GM10266 (cell line): ENCODE results near the gene AMPH.

Experiments
- DNase-seq: peaks from one replicate; pipeline ENCODE4 v3.0.0; 2012; ENCODE audit errors: extremely low spot score
- TF ChIP-seq, protein P1 (sequence below): IDR thresholded peaks from 2 replicates; pipeline ENCODE4 v1.5.1; 2012; ENCODE audit warnings: mild to moderate bottlenecking, low read depth; ENCODE audit not compliant: control insufficient read depth, insufficient read depth; ENCODE audit errors: missing control alignments

AMPH gene

DNA sequence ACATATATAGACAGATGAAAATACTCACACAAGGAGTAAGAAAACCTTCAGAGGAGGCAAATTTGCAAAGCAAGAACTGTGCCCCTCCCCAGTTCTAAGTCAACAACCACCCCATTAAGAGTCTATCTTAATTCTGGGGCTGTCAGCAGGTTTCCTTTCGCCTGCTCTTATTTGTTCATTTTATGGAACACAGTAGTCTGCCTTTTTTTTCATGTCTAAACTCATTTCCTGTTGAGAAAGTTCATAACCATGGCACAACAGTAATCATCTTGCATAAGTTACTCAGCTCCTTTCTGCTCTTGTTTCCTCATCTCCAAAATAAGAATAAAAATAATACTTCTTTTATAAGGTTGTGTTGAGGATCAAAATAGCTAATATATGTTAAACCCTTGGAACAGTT, 25.8 kb upstream of the AMPH start:
- TF ChIP-seq, protein P1, sequence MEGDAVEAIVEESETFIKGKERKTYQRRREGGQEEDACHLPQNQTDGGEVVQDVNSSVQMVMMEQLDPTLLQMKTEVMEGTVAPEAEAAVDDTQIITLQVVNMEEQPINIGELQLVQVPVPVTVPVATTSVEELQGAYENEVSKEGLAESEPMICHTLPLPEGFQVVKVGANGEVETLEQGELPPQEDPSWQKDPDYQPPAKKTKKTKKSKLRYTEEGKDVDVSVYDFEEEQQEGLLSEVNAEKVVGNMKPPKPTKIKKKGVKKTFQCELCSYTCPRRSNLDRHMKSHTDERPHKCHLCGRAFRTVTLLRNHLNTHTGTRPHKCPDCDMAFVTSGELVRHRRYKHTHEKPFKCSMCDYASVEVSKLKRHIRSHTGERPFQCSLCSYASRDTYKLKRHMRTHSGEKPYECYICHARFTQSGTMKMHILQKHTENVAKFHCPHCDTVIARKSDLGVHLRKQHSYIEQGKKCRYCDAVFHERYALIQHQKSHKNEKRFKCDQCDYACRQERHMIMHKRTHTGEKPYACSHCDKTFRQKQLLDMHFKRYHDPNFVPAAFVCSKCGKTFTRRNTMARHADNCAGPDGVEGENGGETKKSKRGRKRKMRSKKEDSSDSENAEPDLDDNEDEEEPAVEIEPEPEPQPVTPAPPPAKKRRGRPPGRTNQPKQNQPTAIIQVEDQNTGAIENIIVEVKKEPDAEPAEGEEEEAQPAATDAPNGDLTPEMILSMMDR, result no peak
- no peak for DNase-seq

DNA sequence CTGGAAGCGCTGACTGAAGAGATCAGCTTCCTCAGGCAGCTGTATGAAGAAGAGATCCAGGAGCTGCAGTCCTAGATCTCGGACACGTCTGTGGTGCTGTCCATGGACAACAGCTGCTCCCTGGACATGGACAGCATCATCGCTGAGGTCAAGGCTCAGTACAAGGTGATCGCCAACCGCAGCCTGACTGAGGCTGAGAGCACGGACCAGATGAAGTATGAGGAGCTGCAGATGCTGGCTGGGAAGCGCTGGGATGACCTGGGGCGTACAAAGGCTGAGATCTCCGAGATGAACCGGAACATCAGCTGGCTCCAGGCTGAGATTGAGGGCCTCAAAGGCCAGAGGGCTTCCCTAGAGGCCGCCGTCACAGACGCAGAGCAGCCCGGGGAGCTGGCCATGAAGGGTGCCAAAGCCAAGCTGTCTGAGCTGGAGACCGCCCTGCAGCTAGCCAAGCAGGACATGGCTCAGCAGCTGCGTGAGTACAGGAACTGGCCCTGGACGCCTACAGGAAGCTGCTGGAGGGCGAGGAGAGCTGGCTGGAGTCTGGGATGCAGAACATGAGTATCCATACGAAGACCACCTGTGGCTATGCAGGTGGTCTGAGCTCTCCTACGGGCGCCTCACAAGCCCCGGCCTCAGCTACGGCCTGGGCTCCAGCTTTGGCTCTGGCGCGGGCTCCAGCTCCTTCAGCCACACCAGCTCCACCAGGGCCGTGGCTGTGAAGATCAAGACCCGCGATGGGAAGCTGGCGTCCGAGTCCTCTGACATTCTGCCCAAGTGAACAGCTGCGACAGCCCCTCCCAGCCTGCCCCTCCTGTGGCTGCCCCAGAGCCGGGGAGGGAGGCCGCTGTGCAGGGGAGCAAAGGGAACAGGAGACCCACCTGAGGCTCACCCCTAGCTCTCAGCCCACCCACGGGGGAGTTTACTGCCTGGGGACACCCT, 24.9 kb upstream of the AMPH start:
- DNase-seq, result no peak
- TF ChIP-seq, protein P1, result no peak

DNA sequence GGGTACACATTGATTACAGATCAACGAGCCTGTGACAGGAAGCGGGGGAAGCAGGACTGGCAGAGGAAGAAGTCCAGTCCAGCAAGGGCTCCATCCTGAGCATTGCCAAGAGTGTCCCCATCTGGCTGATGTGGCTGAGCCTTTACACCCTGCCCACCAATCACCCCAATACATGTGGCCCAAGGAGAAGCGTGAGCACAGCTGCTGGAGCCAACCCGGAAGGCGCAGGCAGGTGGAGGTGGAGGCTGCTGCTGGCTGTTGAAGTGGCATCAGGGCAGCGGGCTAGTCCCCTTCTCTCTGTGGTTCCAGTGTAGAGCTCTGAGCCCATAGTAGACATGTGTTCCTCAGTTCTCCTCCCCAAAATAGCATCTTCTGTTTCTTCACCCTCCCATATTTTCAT, 6.8 kb upstream of the AMPH start:
- no peak for DNase-seq
- TF ChIP-seq, protein P1, result no peak

DNA sequence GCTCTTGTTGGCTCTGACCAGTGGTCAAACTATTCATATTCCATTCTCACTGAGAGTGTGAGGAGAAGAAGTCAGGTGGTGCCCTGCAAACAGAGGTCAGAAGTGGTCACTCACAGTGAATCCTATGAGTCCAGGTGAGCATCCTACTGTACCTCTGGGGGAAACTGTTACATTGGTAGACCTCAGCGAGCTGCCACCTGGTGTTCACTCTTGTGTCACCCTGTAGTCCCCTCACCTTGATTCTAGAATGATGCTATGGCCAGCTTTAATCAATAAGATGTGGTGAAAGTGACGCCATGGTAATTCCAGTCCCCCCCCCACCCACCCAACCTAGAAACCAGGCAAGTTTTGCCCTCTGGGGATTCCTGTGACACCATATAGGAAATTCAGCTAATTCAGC, 1.2 kb upstream of the AMPH start:
- TF ChIP-seq, protein P1, result no peak
- no peak for DNase-seq

DNA sequence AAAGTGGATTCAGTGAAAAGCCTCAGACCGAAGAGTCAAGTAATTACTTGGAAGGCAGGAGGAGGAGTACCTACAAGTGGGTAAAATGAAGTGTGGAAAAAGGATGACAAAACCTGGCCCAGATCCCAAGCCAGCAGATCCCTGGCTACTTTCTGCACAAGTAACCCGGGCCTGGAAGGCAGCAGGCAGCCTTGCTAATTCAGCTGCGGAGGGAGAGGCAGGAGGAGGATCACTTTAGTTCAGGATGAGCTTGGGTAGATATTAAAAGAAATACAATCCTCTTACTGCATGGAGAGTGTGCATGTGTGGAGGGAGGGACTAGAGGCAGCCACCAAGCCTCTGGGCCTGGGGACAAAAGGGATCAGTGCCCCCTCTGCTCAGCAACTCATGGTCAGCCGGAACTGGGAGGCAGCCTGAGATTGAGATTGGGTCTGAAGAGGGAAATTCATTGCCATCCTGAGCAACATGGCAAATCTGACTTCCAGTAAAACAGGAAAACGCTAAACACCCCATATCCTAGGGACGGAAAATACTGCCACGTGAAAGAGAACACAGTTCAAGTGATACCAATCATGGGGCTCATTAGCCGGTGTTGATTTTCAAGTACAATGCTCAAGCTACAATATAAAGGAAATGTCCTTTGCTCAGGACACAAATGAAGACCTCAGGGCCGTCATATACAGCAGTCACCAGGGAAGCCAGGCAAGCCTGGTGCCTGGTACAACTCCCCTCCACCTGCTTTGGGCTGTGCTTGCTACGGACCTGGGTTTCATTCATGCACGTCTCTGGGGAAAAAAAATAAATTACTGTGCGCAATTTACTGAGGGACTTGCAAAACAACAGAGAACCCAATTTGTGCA, 1.3 kb downstream of the AMPH start:
- DNase-seq, result no peak
- TF ChIP-seq, protein P1, result no peak

DNA sequence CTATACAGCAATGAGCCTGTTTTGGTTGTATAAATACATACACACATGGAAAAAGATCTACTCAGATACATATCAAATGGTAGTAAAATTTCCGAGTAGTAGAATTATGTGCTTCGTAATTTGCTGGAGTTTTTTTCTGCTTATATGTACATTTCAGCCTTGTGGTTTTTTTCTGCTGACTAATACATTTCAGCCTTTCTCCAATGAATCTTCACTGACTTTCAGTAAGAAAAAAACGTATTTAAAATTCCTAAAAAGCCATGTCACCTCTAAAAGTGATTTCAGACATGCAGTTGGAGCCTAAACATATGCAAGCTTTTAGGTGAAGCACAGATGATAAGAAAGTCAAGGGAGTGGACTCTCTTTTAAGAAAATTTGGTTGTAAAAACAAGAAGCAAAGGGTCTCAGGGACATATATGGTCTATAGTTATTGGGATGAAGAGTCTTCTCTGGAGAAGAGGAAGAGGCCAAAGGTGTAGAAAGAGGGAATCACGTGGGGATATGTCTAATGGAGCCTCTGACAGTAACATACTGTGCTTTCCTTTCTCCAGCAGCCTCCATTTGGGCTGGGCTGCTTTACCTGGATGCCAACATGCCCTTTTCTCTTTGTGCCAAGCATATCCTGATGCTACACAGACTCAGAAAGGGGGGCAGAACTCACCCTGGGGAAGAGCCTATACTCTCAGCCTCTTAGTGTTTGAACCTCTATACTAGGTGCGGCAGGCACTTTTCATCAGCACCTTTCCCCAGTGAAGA, 2.4 kb downstream of the AMPH start:
- DNase-seq, result no peak
- TF ChIP-seq, protein P1, result no peak
